ENCODE data around the gene MRPL10.
A peak's percentile ranks its signal among the peaks of the same experiment; 100 is the strongest.
"Not testable (repeated sequence)": the region's sequence is repeated elsewhere in the genome, so short reads cannot be mapped to it uniquely, and the experiment has no call there.

Gene MRPL10

DNA sequence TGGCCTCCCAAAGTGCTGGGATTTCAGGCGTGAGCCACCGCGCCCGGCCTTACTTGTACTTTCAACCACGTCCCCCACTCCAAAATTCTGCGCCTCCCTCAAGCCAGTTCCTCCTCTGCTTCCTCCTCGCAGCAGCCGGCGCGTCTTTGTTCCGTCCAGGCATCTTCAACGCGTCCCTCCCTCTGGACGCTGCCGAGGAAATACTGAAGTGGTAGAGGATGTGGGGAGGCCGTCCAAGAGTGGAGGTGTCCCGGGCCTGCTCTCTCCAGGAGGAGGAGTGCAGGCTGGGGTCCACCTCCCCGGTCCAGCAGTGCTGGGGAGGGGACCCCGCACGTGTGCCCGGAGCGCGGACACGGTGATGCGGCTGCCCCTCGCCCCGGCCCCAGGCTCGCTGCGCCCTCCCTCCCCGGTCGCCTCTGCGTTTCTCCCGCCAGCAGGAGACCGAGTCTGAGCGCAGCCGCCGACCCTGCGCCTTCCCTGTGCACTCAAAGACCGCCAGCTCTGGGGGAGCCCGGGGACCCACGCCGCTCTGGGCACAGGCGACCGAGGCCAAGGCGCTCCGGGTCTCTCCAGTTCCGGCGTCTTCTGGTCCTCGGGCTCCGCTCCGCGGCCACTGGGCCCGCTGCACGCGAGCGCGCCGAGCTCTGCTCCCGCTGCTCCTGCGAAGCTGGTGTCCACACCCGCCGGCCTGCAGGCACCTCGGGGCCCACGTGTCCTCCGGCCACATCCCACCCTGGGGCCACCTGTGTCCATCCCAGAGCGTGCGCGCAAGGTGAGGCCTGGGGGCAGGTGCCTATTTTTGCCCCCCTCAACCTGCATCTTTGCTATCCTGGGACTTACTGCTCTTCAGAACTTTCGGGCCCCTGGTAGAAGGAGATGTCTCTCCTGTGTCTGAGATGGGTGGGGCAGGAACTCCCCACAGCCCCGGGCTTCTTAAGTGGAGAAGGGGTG is 41.5 kb downstream of the MRPL10 start:
- peak; percentile 48 for DNase-seq (ENCODE audit: low spot score)

DNA sequence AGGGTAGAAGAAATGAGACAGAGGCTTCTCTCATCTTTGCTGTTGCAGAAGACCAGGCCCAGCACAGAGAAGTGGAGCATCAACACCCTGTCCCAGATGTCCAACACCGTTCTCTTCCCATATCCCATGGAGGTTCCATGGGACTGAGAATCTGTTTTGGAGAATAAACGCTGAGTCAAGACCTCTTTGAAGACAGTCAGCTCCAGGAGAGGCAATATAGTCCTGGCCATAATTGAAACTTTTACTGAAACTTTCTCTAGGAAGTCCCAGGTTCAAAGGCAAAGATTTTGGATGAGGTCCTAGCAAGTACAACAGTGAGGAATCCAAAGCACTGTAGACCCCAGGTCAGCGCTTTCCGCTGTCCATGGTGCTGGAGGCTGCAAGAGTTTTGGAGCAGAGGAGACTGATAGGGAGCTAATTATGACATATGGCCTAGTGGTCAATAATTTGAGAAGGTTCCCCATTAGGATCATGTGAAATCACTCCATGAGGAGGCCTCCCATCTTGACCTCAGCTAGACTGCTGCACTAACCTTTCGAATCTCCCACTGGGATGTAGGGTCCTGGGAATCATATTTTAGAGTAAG is 45.7 kb downstream of the MRPL10 start:
- no peak for DNase-seq (ENCODE audit: low spot score)

DNA sequence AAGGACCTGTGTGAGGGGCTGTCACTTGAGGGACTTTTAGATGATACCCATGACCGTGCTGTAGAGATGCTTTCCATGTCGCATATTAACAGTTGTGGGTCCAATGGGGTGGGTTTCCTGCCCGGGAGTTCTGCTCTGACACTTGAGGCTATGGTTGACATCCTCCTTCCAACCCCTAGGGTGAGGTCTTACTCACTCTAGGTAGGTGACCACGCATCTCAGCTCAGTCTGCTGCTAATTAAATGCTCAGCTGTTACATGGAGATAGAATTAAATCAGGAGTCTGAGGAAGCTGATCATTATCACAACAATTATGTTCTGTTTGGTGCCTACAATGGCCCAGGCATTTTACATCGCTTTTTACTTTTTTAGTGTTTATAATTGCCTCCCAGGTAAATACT is 49.9 kb downstream of the MRPL10 start:
- DNase-seq (ENCODE audit: low spot score), result no peak

DNA sequence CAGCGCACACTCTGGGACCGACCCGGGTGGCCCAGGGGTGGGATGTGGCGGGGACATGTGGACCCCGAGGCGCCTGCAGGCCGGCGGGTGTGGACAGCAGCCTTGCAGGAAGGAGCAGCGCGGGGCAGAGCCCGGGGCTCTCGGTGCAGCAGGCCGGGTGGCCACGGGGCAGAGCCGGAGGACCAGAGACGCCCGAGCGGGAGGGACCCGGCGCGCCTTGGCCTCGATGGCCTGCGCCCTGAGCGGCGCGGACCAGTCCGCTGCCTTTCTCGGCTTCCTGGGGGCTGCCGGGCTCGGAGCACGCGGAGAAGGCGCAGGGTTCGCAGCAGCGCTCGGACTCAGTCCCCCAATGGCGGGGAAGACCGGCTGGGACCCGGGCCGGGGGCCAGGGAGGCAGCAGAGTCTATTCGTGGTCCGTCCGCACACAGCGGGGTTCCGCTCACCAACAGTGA is 53.1 kb downstream of the MRPL10 start:
- DNase-seq (ENCODE audit: low spot score), result no peak

DNA sequence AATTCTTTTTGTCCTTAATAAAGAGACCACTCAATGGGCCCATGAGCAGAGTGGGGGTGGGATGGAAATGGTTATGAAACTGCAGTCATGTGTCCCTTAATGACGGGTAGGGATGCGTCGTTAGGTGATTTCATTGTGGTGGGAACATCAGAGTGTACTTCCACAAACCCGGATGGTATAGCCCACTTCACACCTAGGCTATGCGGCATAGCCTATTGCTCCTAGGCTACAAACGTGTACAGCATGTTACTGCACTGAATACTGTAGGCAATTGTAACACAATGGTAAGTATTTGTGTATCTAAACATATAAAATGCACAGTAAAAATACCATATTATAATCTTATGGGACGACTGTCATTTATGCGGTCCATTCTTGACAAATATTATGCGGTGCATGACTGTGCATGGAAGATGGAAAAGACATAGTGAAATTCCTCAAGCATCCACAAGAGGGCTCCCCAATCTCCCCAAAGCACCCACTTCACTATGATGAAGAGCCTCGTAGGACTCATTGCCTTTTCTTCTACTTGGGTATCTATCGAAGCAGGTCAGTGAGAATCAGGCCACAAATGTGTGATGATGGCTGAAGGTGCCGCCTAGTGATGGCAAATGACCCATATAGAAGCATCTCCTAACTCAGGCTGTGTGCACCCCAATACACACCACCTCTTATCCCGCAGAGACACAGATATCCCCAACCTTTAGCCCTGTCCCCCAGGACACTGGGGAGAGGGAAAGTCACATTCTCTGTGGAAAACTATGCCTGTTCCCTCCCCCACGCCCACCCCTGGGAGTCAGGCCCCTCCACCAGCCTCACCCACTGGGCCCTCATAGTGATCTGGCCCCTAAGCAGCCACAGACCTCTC is 54.8 kb downstream of the MRPL10 start:
- peak; percentile 21 for DNase-seq (ENCODE audit: low spot score)

DNA sequence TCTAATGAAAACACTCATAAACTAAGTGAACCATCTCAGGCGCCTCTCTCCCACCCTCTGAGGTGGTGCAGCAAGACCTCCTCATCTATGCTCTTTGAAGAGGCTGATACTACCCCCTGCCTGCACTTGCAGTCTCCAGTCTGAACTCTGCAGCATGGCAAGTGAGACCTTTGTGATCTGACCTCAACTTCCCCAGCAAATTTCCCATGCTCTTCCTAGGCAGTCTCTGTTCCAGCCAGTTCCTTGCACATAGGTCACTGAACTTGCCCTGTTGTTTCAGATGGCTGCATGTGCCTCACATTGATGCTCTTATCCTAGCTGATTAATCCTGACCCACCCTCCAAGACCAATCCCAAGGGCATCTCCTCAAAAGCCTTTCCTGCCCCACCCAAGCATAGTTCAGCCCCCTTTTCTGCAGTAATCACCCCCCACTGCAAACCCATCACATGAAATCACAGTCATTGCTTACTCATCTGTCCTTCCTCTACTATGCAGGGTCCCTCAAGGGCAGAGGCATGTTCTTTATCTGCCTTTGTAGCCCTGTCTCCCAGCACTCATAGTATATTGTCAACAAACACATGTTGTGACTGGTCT is 56.3 kb downstream of the MRPL10 start:
- no peak for DNase-seq (ENCODE audit: low spot score)

DNA sequence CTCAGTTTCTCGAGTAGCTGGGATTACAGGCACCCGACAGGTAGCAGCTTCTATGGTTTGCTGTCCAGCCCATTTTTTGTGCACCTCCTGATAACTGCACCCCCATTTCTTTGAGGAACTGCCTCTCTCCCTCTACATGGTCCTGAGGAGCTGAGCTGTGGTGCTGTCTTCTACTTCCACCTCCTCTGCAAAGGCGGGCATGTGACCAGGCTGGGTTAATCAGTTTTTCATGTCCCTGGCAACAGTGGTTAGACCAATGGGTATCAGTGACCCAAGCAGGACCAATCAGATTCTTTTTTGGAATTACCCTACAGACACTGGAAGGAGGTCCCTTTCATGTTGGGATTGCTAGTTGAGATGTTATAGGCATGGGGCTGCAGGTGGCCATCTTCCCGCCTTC is 57.0 kb downstream of the MRPL10 start:
- no peak for DNase-seq (ENCODE audit: low spot score)

DNA sequence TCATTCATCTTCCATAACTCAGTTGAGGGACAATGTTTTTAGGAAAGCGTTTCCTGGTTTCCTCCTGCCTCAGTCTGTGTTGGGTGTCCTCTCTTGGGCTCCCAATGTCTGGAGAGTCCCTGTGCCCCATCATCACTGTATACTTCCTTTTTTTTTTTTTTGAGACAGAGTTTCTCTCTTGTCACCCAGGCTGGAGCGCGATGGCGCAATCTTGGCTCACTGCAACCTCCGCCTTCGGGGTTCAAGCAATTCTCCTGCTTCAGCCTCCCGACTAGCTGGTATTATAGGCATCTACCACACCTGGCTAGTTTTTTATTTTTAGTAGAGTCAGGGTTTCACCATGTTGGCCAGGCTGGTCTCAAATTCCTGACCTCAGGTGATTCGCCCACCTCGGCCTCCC is 57.7 kb downstream of the MRPL10 start:
- not testable (repeated sequence) for DNase-seq (ENCODE audit: low spot score)

Measured in Ammon's horn (tissue), 1 donor.